ENCODE data around the gene CYTH3. TPM values are rescaled to one million over a fixed set of nuclear protein-coding genes. Genes with fewer than 3 reads are reported as not detected.

The CYTH3 gene
- polyA plus RNA-seq, 1 donor, result 30.9 TPM

- peaks cover 73% of the 10 kb centered on the region for H3K36me3 ChIP-seq (ENCODE audit: control insufficient read depth, insufficient read depth, low read length)
- no peak for DNase-seq
- no CpG with 5 or more reads among the region's 22 CpGs for WGBS (ENCODE audit: insufficient coverage, low lambda C conversion rate)
- H3K4me3 ChIP-seq (ENCODE audit: low read length), result no peak overlapping the region
- H3K27me3 ChIP-seq (ENCODE audit: control insufficient read depth, insufficient read depth, low read length), result no peaks in the 10 kb centered on the region
- no peaks in the 10 kb centered on the region for H3K4me1 ChIP-seq (ENCODE audit: control insufficient read depth, insufficient read depth, low read length)
- H3K27ac ChIP-seq (ENCODE audit: low read length), result no peak overlapping the region
- H3K9me3 ChIP-seq (ENCODE audit: control insufficient read depth, low read depth, low read length), result peaks cover 6% of the 10 kb centered on the region
Measured at GRCh38 chr7:6167587-6168476, 104.6 kb downstream of the CYTH3 start.

- Histone ChIP-seq H3K27ac (ENCODE audit: low read length) (no peak overlapping the region), H3K9me3 (ENCODE audit: control insufficient read depth, low read depth, low read length) (peaks cover 6% of the 10 kb centered on the region), H3K4me3 (ENCODE audit: low read length) (no peak overlapping the region), H3K4me1 (ENCODE audit: control insufficient read depth, insufficient read depth, low read length) (no peaks in the 10 kb centered on the region), H3K36me3 (ENCODE audit: control insufficient read depth, insufficient read depth, low read length) (peaks cover 74% of the 10 kb centered on the region), H3K27me3 (ENCODE audit: control insufficient read depth, insufficient read depth, low read length) (no peaks in the 10 kb centered on the region)
- DNase-seq, result no peak
- no CpG with 5 or more reads among the region's 13 CpGs for WGBS (ENCODE audit: insufficient coverage, low lambda C conversion rate)
Measured at GRCh38 chr7:6167004-6167551, 105.3 kb downstream of the CYTH3 start.

GRCh38 chr7:6166443-6166891 is 106.0 kb downstream of the CYTH3 start:
- WGBS (ENCODE audit: insufficient coverage, low lambda C conversion rate), result no CpG with 5 or more reads among the region's 13 CpGs
- DNase-seq, result no peak
- Histone ChIP-seq H3K4me1 (ENCODE audit: control insufficient read depth, insufficient read depth, low read length) (no peaks in the 10 kb centered on the region), H3K36me3 (ENCODE audit: control insufficient read depth, insufficient read depth, low read length) (peaks cover 74% of the 10 kb centered on the region), H3K4me3 (ENCODE audit: low read length) (no peak overlapping the region), H3K27ac (ENCODE audit: low read length) (no peak overlapping the region), H3K27me3 (ENCODE audit: control insufficient read depth, insufficient read depth, low read length) (no peaks in the 10 kb centered on the region), H3K9me3 (ENCODE audit: control insufficient read depth, low read depth, low read length) (peaks cover 6% of the 10 kb centered on the region)

- no peak overlapping the region for H3K27ac ChIP-seq (ENCODE audit: low read length)
- no peaks in the 10 kb centered on the region for H3K4me1 ChIP-seq (ENCODE audit: control insufficient read depth, insufficient read depth, low read length)
- H3K36me3 ChIP-seq (ENCODE audit: control insufficient read depth, insufficient read depth, low read length), result peaks cover 67% of the 10 kb centered on the region
- WGBS (ENCODE audit: insufficient coverage, low lambda C conversion rate), result 80% methylated on average over 1 of the region's 36 CpGs
- no peak for DNase-seq
- H3K4me3 ChIP-seq (ENCODE audit: low read length), result no peak overlapping the region
- H3K27me3 ChIP-seq (ENCODE audit: control insufficient read depth, insufficient read depth, low read length), result no peaks in the 10 kb centered on the region
- peaks cover 4% of the 10 kb centered on the region for H3K9me3 ChIP-seq (ENCODE audit: control insufficient read depth, low read depth, low read length)
Measured at GRCh38 chr7:6165521-6166320, 106.7 kb downstream of the CYTH3 start.

- Histone ChIP-seq H3K27ac (ENCODE audit: low read length) (no peak overlapping the region), H3K36me3 (ENCODE audit: control insufficient read depth, insufficient read depth, low read length) (peaks cover 60% of the 10 kb centered on the region), H3K4me3 (ENCODE audit: low read length) (no peak overlapping the region), H3K4me1 (ENCODE audit: control insufficient read depth, insufficient read depth, low read length) (no peaks in the 10 kb centered on the region), H3K27me3 (ENCODE audit: control insufficient read depth, insufficient read depth, low read length) (no peaks in the 10 kb centered on the region), H3K9me3 (ENCODE audit: control insufficient read depth, low read depth, low read length) (peaks cover under 1% of the 10 kb centered on the region)
- no CpG with 5 or more reads among the region's 19 CpGs for WGBS (ENCODE audit: insufficient coverage, low lambda C conversion rate)
- no peak for DNase-seq
Measured at GRCh38 chr7:6165075-6165474, 107.3 kb downstream of the CYTH3 start.

GRCh38 chr7:6164491-6164890 is 107.9 kb downstream of the CYTH3 start:
- no peak overlapping the region for H3K4me3 ChIP-seq (ENCODE audit: low read length)
- H3K4me1 ChIP-seq (ENCODE audit: control insufficient read depth, insufficient read depth, low read length), result no peaks in the 10 kb centered on the region
- H3K36me3 ChIP-seq (ENCODE audit: control insufficient read depth, insufficient read depth, low read length), result peaks cover 59% of the 10 kb centered on the region
- no peak for DNase-seq
- H3K27ac ChIP-seq (ENCODE audit: low read length), result no peak overlapping the region
- no CpG with 5 or more reads among the region's 28 CpGs for WGBS (ENCODE audit: insufficient coverage, low lambda C conversion rate)
- no peaks in the 10 kb centered on the region for H3K27me3 ChIP-seq (ENCODE audit: control insufficient read depth, insufficient read depth, low read length)
- no peaks in the 10 kb centered on the region for H3K9me3 ChIP-seq (ENCODE audit: control insufficient read depth, low read depth, low read length)

- H3K27ac ChIP-seq (ENCODE audit: low read length), result no peak overlapping the region
- WGBS (ENCODE audit: insufficient coverage, low lambda C conversion rate), result no CpG with 5 or more reads among the region's 7 CpGs
- H3K9me3 ChIP-seq (ENCODE audit: control insufficient read depth, low read depth, low read length), result no peaks in the 10 kb centered on the region
- DNase-seq, result no peak
- no peak overlapping the region for H3K4me3 ChIP-seq (ENCODE audit: low read length)
- peaks cover under 1% of the 10 kb centered on the region for H3K4me1 ChIP-seq (ENCODE audit: control insufficient read depth, insufficient read depth, low read length)
- no peaks in the 10 kb centered on the region for H3K27me3 ChIP-seq (ENCODE audit: control insufficient read depth, insufficient read depth, low read length)
- H3K36me3 ChIP-seq (ENCODE audit: control insufficient read depth, insufficient read depth, low read length), result peaks cover 57% of the 10 kb centered on the region
Measured at GRCh38 chr7:6164010-6164409, 108.4 kb downstream of the CYTH3 start.

- Histone ChIP-seq H3K9me3 (ENCODE audit: control insufficient read depth, low read depth, low read length) (no peaks in the 10 kb centered on the region), H3K36me3 (ENCODE audit: control insufficient read depth, insufficient read depth, low read length) (peaks cover 58% of the 10 kb centered on the region), H3K27ac (ENCODE audit: low read length) (no peak overlapping the region), H3K4me3 (ENCODE audit: low read length) (no peak overlapping the region), H3K4me1 (ENCODE audit: control insufficient read depth, insufficient read depth, low read length) (peaks cover 2% of the 10 kb centered on the region), H3K27me3 (ENCODE audit: control insufficient read depth, insufficient read depth, low read length) (no peaks in the 10 kb centered on the region)
- WGBS (ENCODE audit: insufficient coverage, low lambda C conversion rate), result no CpG with 5 or more reads among the region's 17 CpGs
- no peak for DNase-seq
Measured at GRCh38 chr7:6163402-6163801, 109.0 kb downstream of the CYTH3 start.

GRCh38 chr7:6162650-6163366 is 109.6 kb downstream of the CYTH3 start:
- H3K27ac ChIP-seq (ENCODE audit: low read length), result no peak overlapping the region
- no peak overlapping the region for H3K4me3 ChIP-seq (ENCODE audit: low read length)
- no peaks in the 10 kb centered on the region for H3K9me3 ChIP-seq (ENCODE audit: control insufficient read depth, low read depth, low read length)
- WGBS (ENCODE audit: insufficient coverage, low lambda C conversion rate), result no CpG with 5 or more reads among the region's 18 CpGs
- no peaks in the 10 kb centered on the region for H3K27me3 ChIP-seq (ENCODE audit: control insufficient read depth, insufficient read depth, low read length)
- H3K4me1 ChIP-seq (ENCODE audit: control insufficient read depth, insufficient read depth, low read length), result peaks cover 2% of the 10 kb centered on the region
- peaks cover 60% of the 10 kb centered on the region for H3K36me3 ChIP-seq (ENCODE audit: control insufficient read depth, insufficient read depth, low read length)
- no peak for DNase-seq

- Histone ChIP-seq H3K27ac (ENCODE audit: low read length) (no peak overlapping the region), H3K9me3 (ENCODE audit: control insufficient read depth, low read depth, low read length) (no peaks in the 10 kb centered on the region), H3K4me1 (ENCODE audit: control insufficient read depth, insufficient read depth, low read length) (peaks cover 2% of the 10 kb centered on the region), H3K4me3 (ENCODE audit: low read length) (no peak overlapping the region), H3K27me3 (ENCODE audit: control insufficient read depth, insufficient read depth, low read length) (no peaks in the 10 kb centered on the region), H3K36me3 (ENCODE audit: control insufficient read depth, insufficient read depth, low read length) (peaks cover 58% of the 10 kb centered on the region)
- WGBS (ENCODE audit: insufficient coverage, low lambda C conversion rate), result no CpG with 5 or more reads among the region's 8 CpGs
- DNase-seq, result no peak
Measured at GRCh38 chr7:6162331-6162620, 110.1 kb downstream of the CYTH3 start.
